GM12878 (cell line): Measurements from ENCODE around the gene BATF3. TPM values are rescaled to one million over a fixed set of nuclear protein-coding genes. Genes with fewer than 3 reads are reported as not detected.
"Not testable (repeated sequence)": the region's sequence is repeated elsewhere in the genome, so short reads cannot be mapped to it uniquely, and the experiment has no call there.

Source experiments
- ATAC-seq: fragments of 200-7000 bp; cut with Tn5 transposase; 3 replicates; pipeline ENCODE4 v1.9.1; 2020; ENCODE audit warnings: mild to moderate bottlenecking, moderate library complexity
- BruUV-seq: library from RNA; stranded (reverse); fragments of 400-500 nt; replicated peaks from 2 replicates; lab custom pipeline; 2021; lab: Mats Ljungman, UMichigan
- CTCF ChIA-PET: fragments of 300-600 bp; sonication (Branson Sonifier 250); formaldehyde crosslinking; extraction: SDS; loops from one replicate; lab custom pipeline; 2021; ENCODE audit warnings: inconsistent platforms; lab: Yijun Ruan, JAX
- POLR2A ChIA-PET: fragments of 350-600 bp; formaldehyde crosslinking; extraction: SDS; loops from one replicate; lab custom pipeline; 2021; ENCODE audit warnings: inconsistent platforms; lab: Charles Lee
- RAD21 ChIA-PET: fragments of 300-600 bp; sonication (Branson Sonifier 250); formaldehyde crosslinking; loops from one replicate; lab custom pipeline; 2023; ENCODE audit warnings: antibody characterized with exemption; ENCODE audit not compliant: unreplicated experiment; lab: Charles Lee
- SMC1A ChIA-PET: fragments of 300-600 bp; sonication (Branson Sonifier 250); formaldehyde crosslinking; loops from one replicate; lab custom pipeline; 2023; ENCODE audit not compliant: unreplicated experiment, uncharacterized antibody; lab: Charles Lee
- DNase-seq: peaks from one replicate; pipeline ENCODE4 v3.0.0-alpha.2; 2011; ENCODE audit warnings: low read depth, low spot score
- FAIRE-seq: peaks from 3 replicates; lab custom pipeline; 2011; peaks lifted over from hg19 to GRCh38; lab: Jason Lieb, UNC
- H2AFZ ChIP-seq: 2 replicates; pipeline ENCODE4 v1.6.0; 2011; ENCODE audit warnings: low read depth, low read length, control low read depth; ENCODE audit not compliant: control insufficient read depth
- H3K27ac ChIP-seq: 2 replicates; pipeline ENCODE4 v1.5.1; 2011; ENCODE audit warnings: control low read depth; ENCODE audit not compliant: control insufficient read depth, insufficient read depth
- H3K27me3 ChIP-seq, 2 experiments: replicated peaks in 1 of 2; 2 replicates each; pipeline versions ENCODE4 v1.6.0 to v1.6.1; 2011; ENCODE audit warnings: low read length in 1 of 2; ENCODE audit not compliant: control insufficient read depth in 2 of 2, insufficient read depth in 2 of 2
- H3K36me3 ChIP-seq, 2 experiments: 2 replicates each; pipeline ENCODE4 v1.5.1; 2011; ENCODE audit warnings: low read length in 1 of 2; ENCODE audit not compliant: control insufficient read depth in 2 of 2, insufficient read depth in 2 of 2
- H3K4me1 ChIP-seq: 2 replicates; pipeline ENCODE4 v1.6.1; 2011; ENCODE audit warnings: mild to moderate bottlenecking, low read length, moderate library complexity, mixed read lengths; ENCODE audit not compliant: control insufficient read depth, insufficient read depth
- H3K4me2 ChIP-seq: 2 replicates; pipeline ENCODE4 v1.6.0; 2011; ENCODE audit warnings: control low read depth; ENCODE audit not compliant: control insufficient read depth, insufficient read depth
- H3K4me3 ChIP-seq: fragments of 200-600 bp; sonication (generic); 2 replicates; pipeline ENCODE4 v1.5.1; 2016
- H3K79me2 ChIP-seq: 2 replicates; pipeline ENCODE4 v1.6.0; 2011; ENCODE audit warnings: low read length; ENCODE audit not compliant: control insufficient read depth, insufficient read depth
- H3K9ac ChIP-seq: 2 replicates; pipeline ENCODE4 v1.8.0; 2011; ENCODE audit warnings: low read length, control low read depth, mixed read lengths; ENCODE audit not compliant: control insufficient read depth, insufficient read depth
- H3K9me3 ChIP-seq: replicated peaks from 3 replicates; pipeline ENCODE4 v1.5.1; 2011; ENCODE audit warnings: mild to moderate bottlenecking, low read length; ENCODE audit not compliant: control insufficient read depth, insufficient read depth
- H4K20me1 ChIP-seq: 2 replicates; pipeline ENCODE4 v1.6.0; 2011; ENCODE audit not compliant: control insufficient read depth, insufficient read depth
- LARP7 ChIP-seq: fragments of 450-650 bp; IDR thresholded peaks from 2 replicates; pipeline ENCODE4 v1.6.1; 2017; ENCODE audit warnings: mild to moderate bottlenecking
- NBN ChIP-seq: fragments of 450-650 bp; IDR thresholded peaks from 2 replicates; pipeline ENCODE4 v1.6.1; 2016
- WGBS: methylation state at CpG from one replicate; pipeline ENCODE4 v1.1.6; 2016; ENCODE audit warnings: low lambda C conversion rate; ENCODE audit not compliant: insufficient replicate concordance, insufficient coverage; ENCODE audit errors: missing lambda C conversion rate; 5-methylcytosine and 5-hydroxymethylcytosine counted together
- in situ Hi-C: fragments of 300-500 bp; cut with MboI; formaldehyde crosslinking; loops from 9 replicates; pipeline ENCODE4 v1.14.3; 2018; ENCODE audit warnings: mixed read lengths
- intact Hi-C: fragments of 100-400 bp; cut with micrococcal nuclease; formaldehyde crosslinking; loops from one replicate; pipeline ENCODE4 v1.14.2; 2022; ENCODE audit not compliant: unreplicated experiment
- polyA plus RNA-seq, 11 experiments: library from polyadenylated mRNA; depleted of rRNA in 4 of 11; unstranded in 6 of 11; stranded (reverse) in 5 of 11; fragments of >200 nt; fragmentation: Nextera tagmentation in 4 of 11; fragmentation: Illumina TruSeq in 1 of 11; extraction: Ambion mirVana in 4 of 11; extraction: Trizol in 1 of 11; gene quantifications; 1 replicate in 1 of 11; 2 replicates in 10 of 11; pipeline versions ENCODE4 v1.2.1 to v1.2.3, GENCODE V29; 2011 to 2016; ENCODE audit warnings: inconsistent platforms in 2 of 11, missing spikeins in 2 of 11, low read depth in 1 of 11
- total RNA-seq, 4 experiments: library from RNA; depleted of rRNA in 3 of 4; stranded (reverse); fragments of >200 nt in 3 of 4; fragmentation: Illumina TruSeq in 1 of 4; extraction: Trizol in 1 of 4; gene quantifications; 2 replicates each; pipeline versions ENCODE4 v1.2.1 to v1.2.3, GENCODE V29; 2013 to 2021

BATF3 gene
- total and polyA plus RNA-seq, 10 of the 15 experiments (the other 5 are each of a cell fraction or from before 2014, with no cell fraction given), result 11.1 to 56.8 (median 30.8) TPM

DNA sequence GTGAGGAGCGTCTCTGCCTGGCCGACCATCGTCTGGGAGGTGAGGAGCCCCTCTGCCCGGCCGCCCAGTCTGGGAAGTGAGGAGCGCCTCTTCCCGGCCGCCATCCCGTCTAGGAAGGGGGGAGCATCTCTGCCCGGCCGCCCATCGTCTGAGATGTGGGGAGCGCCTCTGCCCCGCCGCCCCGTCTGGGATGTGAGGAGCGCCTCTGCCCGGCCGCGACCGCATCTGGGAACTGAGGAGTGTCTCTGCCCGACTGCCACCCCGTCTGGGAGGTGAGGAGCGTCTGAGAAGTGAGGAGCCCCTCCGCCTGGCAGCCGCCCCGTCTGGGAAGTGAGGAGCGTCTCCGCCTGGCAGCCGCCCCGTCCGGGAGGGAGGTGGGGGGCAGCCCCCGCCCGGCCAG is 25.0 kb upstream of the BATF3 start:
- H3K9me3 ChIP-seq, H3K27ac ChIP-seq, H3K4me3 ChIP-seq, DNase-seq, POLR2A ChIA-PET, H3K9ac ChIP-seq, ATAC-seq, H2AFZ ChIP-seq, BruUV-seq, in situ Hi-C loops, H3K27me3 ChIP-seq, RAD21 ChIA-PET, H4K20me1 ChIP-seq, SMC1A ChIA-PET, H3K4me2 ChIP-seq, FAIRE-seq, H3K79me2 ChIP-seq, intact Hi-C loops, H3K4me1 ChIP-seq, CTCF ChIA-PET, H3K36me3 ChIP-seq: not testable (repeated sequence)
- WGBS, result 98% methylated on average over 24 of the region's 34 CpGs

- WGBS, result 47% methylated on average over 3 of the region's 3 CpGs
- no TSS peak for BruUV-seq
- no peak overlapping the region for H3K4me3 ChIP-seq
- H3K4me2 ChIP-seq, result no peak overlapping the region
- intact Hi-C loops, result no loop called here
- RAD21 ChIA-PET, result interaction anchor here (1.0 to 1.3 kb wide), 2 partner anchors 24 to 58 kb away, joined by 3 to 4 read pairs; no protein-coding TSS in a partner anchor
- ATAC-seq, result no peak
- CTCF ChIA-PET, result interaction anchor here (1.0 to 1.4 kb wide), 3 partner anchors 21 to 31 kb away, joined by 3 to 4 read pairs (median 3); no protein-coding TSS in a partner anchor
- H2AFZ ChIP-seq, result no peak overlapping the region
- no peaks in the 10 kb centered on the region for H3K4me1 ChIP-seq
- no peaks in the 10 kb centered on the region for H3K79me2 ChIP-seq
- no peak for TF ChIP-seq LARP7
- no peak for TF ChIP-seq NBN
- TF ChIP-seq, all 136 proteins: peak for 0
- H4K20me1 ChIP-seq, result no peaks in the 10 kb centered on the region
- in situ Hi-C loops, result no loop called here
- no peak overlapping the region for H3K27ac ChIP-seq
- no peak overlapping the region for H3K9ac ChIP-seq
- no peaks in the 10 kb centered on the region; the same call in 2 of the 3 replicates for H3K9me3 ChIP-seq
- no peak for DNase-seq
- ChIA-PET SMC1A (interaction anchor here (0.7 to 2.2 kb wide), 3 partner anchors 21 to 50 kb away, joined by 3 to 7 read pairs (median 3); no protein-coding TSS in a partner anchor), POLR2A (interaction anchor here (0.6 kb wide), 1 partner anchor 348 kb away, joined by 4 read pairs; no protein-coding TSS in a partner anchor)
- FAIRE-seq, result no peak
- H3K36me3 ChIP-seq, result peaks cover 0 to 3% of the 10 kb centered on the region in 2 experiments; a peak in 2 of 4 replicates
- no peaks in the 10 kb centered on the region for H3K27me3 ChIP-seq
These were observed 22.8 kb upstream of the BATF3 start for GRCh38 chr1:212722270-212722957.
